ENCODE measurements around the gene PBX3. TPM values are rescaled to one million over a fixed set of nuclear protein-coding genes. Genes with fewer than 3 reads are reported as not detected.
A peak's percentile ranks its signal among the peaks of the same experiment; 100 is the strongest.

Gene PBX3
- total RNA-seq, 3 donors from 2014 or later (not counting 1 experiment from before 2014, with no cell fraction given): 42.1 to 46.9 (median 44.6) TPM

DNA sequence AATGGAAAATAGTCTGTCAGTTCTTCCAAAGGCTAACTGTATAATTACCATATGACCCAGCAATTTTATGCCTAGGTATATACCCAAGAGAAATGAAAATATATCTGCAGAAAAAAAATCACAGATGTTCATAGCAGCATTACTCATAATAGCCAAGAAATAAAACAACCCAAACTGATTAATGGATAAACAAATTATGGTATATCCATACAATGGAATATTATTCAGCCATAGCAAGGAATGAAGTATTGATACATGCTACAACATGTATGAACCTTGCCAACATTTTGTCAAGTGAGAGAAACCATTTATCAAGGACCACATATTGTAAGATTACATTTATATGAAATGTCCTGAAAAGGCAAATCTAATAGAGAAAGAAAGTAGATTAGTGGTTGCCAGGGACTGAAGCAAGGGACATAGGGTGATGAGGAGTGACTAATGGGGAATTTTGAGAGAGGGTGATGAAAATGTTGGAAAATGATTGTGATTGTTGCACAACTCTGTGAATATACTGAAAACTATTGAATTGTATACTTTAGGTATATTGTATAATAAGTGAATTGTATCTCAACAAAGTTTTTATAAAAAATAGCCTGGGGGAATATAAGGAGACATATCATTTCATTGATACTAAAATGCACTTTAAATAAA is 114.4 kb downstream of the PBX3 start:
- intact Hi-C loops (cut with micrococcal nuclease): no loop called here
- Mint-ChIP-seq H3K4me1 (peaks cover 9 to 16% of the 10 kb centered on the region in 2 donors), H3K27me3 (ENCODE audit: low read depth in 2 of 2) (no peaks in the 10 kb centered on the region), H3K9me3 (no peaks in the 10 kb centered on the region), H3K4me3 (no peak overlapping the region), H3K27ac (no peak overlapping the region), H3K36me3 (no peaks in the 10 kb centered on the region)
- no peaks in the 10 kb centered on the region for H3K9me3 ChIP-seq (ENCODE audit: control insufficient read depth, insufficient read depth, low read length)
- H3K27me3 ChIP-seq (ENCODE audit: control insufficient read depth, insufficient read depth, low read length): no peaks in the 10 kb centered on the region
- H3K4me1 ChIP-seq (ENCODE audit: control insufficient read depth, insufficient read depth, low read length): no peaks in the 10 kb centered on the region
- no peak overlapping the region for H3K27ac ChIP-seq (ENCODE audit: low read length)
- no peak overlapping the region for H3K4me3 ChIP-seq (ENCODE audit: low read length)
- ATAC-seq (no peak), DNase-seq (no peak)
- H3K36me3 ChIP-seq (ENCODE audit: control insufficient read depth, insufficient read depth, low read length): no peaks in the 10 kb centered on the region
- TF ChIP-seq, protein P1, sequence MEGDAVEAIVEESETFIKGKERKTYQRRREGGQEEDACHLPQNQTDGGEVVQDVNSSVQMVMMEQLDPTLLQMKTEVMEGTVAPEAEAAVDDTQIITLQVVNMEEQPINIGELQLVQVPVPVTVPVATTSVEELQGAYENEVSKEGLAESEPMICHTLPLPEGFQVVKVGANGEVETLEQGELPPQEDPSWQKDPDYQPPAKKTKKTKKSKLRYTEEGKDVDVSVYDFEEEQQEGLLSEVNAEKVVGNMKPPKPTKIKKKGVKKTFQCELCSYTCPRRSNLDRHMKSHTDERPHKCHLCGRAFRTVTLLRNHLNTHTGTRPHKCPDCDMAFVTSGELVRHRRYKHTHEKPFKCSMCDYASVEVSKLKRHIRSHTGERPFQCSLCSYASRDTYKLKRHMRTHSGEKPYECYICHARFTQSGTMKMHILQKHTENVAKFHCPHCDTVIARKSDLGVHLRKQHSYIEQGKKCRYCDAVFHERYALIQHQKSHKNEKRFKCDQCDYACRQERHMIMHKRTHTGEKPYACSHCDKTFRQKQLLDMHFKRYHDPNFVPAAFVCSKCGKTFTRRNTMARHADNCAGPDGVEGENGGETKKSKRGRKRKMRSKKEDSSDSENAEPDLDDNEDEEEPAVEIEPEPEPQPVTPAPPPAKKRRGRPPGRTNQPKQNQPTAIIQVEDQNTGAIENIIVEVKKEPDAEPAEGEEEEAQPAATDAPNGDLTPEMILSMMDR (IDR thresholded peaks at IDR 0.05): no peak

DNA sequence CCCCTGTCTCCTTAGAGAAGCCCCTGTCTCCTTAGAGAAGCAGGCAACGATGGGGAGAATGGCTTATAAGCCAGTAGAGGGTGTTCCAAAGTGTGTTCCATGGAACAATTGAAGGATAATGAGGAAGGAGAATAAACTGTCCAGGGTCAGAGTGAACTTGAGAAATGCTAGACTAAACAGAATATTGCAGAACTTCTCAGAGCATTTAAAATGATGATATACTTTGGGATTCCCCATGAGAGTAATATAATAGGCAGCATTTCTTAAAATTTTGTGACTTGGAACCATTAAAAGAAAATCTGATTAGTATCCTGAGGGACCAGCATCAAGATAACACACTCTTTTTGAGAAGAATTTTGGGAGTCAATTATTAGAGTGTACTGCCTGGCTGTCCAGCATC is 116.8 kb downstream of the PBX3 start:
- Histone ChIP-seq H3K9me3 (ENCODE audit: control insufficient read depth, insufficient read depth, low read length) (no peaks in the 10 kb centered on the region), H3K4me1 (ENCODE audit: control insufficient read depth, insufficient read depth, low read length) (no peaks in the 10 kb centered on the region), H3K36me3 (ENCODE audit: control insufficient read depth, insufficient read depth, low read length) (no peaks in the 10 kb centered on the region), H3K27ac (ENCODE audit: low read length) (no peak overlapping the region), H3K4me3 (ENCODE audit: low read length) (no peak overlapping the region), H3K27me3 (ENCODE audit: control insufficient read depth, insufficient read depth, low read length) (no peaks in the 10 kb centered on the region)
- Mint-ChIP-seq H3K4me1 (peaks cover 9 to 22% of the 10 kb centered on the region in 2 donors), H3K9me3 (no peaks in the 10 kb centered on the region), H3K36me3 (no peaks in the 10 kb centered on the region), H3K27ac (no peak overlapping the region), H3K27me3 (ENCODE audit: low read depth in 2 of 2) (no peaks in the 10 kb centered on the region), H3K4me3 (no peak overlapping the region)
- intact Hi-C loops (cut with micrococcal nuclease): no loop called here
- WGBS (ENCODE audit: insufficient coverage): 86% methylated on average over 1 of the region's 1 CpG
- TF ChIP-seq, protein P1 (IDR thresholded peaks at IDR 0.05): no peak
- DNase-seq (no peak), ATAC-seq (no peak)

DNA sequence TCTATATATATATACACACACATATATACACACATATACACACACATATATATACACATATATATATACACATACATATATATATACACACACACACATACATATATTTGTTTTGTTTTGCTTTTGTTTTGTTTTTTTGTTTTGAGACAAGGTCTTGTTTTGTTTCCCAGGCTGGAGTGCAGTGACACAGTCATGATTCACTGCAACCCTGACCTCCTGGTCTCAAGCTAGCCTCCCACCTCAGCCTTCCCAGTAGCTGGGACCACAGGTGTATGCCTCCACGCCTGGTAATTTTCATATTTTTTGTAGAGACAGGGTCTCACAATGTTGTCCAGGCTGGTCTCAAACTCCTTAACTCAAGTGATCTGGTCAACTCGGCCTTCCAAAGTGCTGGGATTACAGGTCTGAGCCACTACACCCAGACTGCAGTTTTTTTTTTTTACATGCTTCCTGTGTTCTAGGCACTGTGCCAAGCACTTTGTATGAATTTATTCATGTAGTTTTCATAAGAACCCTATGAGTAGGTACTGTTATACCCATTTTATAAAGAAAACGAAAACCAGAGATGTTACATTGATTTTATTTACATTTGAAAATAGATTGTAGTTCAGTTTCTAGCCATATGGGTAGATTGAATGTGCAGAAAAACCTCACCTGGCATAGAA is 120.7 kb downstream of the PBX3 start:
- peak in 1 of 2 donors; percentile 25 for DNase-seq
- no peaks in the 10 kb centered on the region for H3K9me3 ChIP-seq (ENCODE audit: control insufficient read depth, insufficient read depth, low read length)
- no peaks in the 10 kb centered on the region for H3K36me3 ChIP-seq (ENCODE audit: control insufficient read depth, insufficient read depth, low read length)
- no peaks in the 10 kb centered on the region for H3K36me3 Mint-ChIP-seq
- H3K9me3 Mint-ChIP-seq: no peaks in the 10 kb centered on the region
- TF ChIP-seq, protein P1 (IDR thresholded peaks at IDR 0.05): no peak
- H3K4me3 Mint-ChIP-seq: no peak overlapping the region
- ATAC-seq: no peak
- no peaks in the 10 kb centered on the region for H3K27me3 Mint-ChIP-seq (ENCODE audit: low read depth in 2 of 2)
- peaks cover 0 to 17% of the 10 kb centered on the region in 2 donors for H3K4me1 Mint-ChIP-seq
- intact Hi-C loops (cut with micrococcal nuclease): no loop called here
- H3K27ac ChIP-seq (ENCODE audit: low read length): no peak overlapping the region
- peak overlapping the region in 1 of 2 donors; percentile 42 for H3K27ac Mint-ChIP-seq
- no peaks in the 10 kb centered on the region for H3K27me3 ChIP-seq (ENCODE audit: control insufficient read depth, insufficient read depth, low read length)
- H3K4me3 ChIP-seq (ENCODE audit: low read length): no peak overlapping the region
- no peaks in the 10 kb centered on the region for H3K4me1 ChIP-seq (ENCODE audit: control insufficient read depth, insufficient read depth, low read length)
- WGBS (ENCODE audit: insufficient coverage): 73% methylated on average over 2 of the region's 3 CpGs

Data from natural killer cell (primary cell).